NCI-H1930 (cell line): Measurements from ENCODE around the gene SERHL2.
"Not testable (repeated sequence)": the region's sequence is repeated elsewhere in the genome, so short reads cannot be mapped to it uniquely, and the experiment has no call there.

Experiments
- DNase-seq, 2 experiments: peaks; one replicate each; lab custom pipeline; 2025; lab: John Stamatoyannopoulos, UW

SERHL2 gene

GRCh38 chr22:42553475-42554361 is at the start of gene SERHL2:
Gene SERHL2 (plus strand): TSS chr22:42553956. CDS start chr22:42554021, 65 bp downstream.
- peak; percentile 52 to 56 for DNase-seq

GRCh38 chr22:42508327-42508974 is 45.3 kb upstream of the SERHL2 start:
- not testable (repeated sequence) for DNase-seq

- DNase-seq = not testable (repeated sequence)
Observed at GRCh38 chr22:42508975-42509364, 44.8 kb upstream of the SERHL2 start.

- no peak for DNase-seq
Observed at GRCh38 chr22:42509548-42509947, 44.2 kb upstream of the SERHL2 start.

GRCh38 chr22:42511401-42511891 is 42.3 kb upstream of the SERHL2 start:
- DNase-seq = no peak

- not testable (repeated sequence) for DNase-seq
Observed at GRCh38 chr22:42512273-42512990, 41.3 kb upstream of the SERHL2 start.

GRCh38 chr22:42514331-42514730 is 39.4 kb upstream of the SERHL2 start:
- DNase-seq = not testable (repeated sequence)

GRCh38 chr22:42515304-42515703 is 38.5 kb upstream of the SERHL2 start:
- not testable (repeated sequence) for DNase-seq

- DNase-seq = no peak
Observed at GRCh38 chr22:42515896-42516295, 37.9 kb upstream of the SERHL2 start.

- DNase-seq = not testable (repeated sequence)
Observed at GRCh38 chr22:42517103-42517502, 36.7 kb upstream of the SERHL2 start.

GRCh38 chr22:42518638-42519524 is 34.9 kb upstream of the SERHL2 start:
- not testable (repeated sequence) for DNase-seq

- peak; percentile 45 to 74 for DNase-seq
Observed at GRCh38 chr22:42519525-42520401, 34.0 kb upstream of the SERHL2 start, which contains the start of gene RRP7A. Gene RRP7A (minus strand): TSS chr22:42519796. CDS start chr22:42519786, 10 bp downstream.

GRCh38 chr22:42521228-42521546 is 32.6 kb upstream of the SERHL2 start:
- DNase-seq = no peak

GRCh38 chr22:42522546-42522945 is 31.2 kb upstream of the SERHL2 start:
- DNase-seq = no peak

GRCh38 chr22:42528591-42529307 is 25.0 kb upstream of the SERHL2 start:
- no peak for DNase-seq

GRCh38 chr22:42529435-42529834 is 24.3 kb upstream of the SERHL2 start:
- DNase-seq = not testable (repeated sequence)

GRCh38 chr22:42531401-42532084 is 22.2 kb upstream of the SERHL2 start:
- not testable (repeated sequence) for DNase-seq

- DNase-seq = no peak
Observed at GRCh38 chr22:42533638-42533977, 20.1 kb upstream of the SERHL2 start.
